HG02938 (cell line): ENCODE results near the gene NPTX2.

ENCODE experiments used
- ATAC-seq: cut with Tn5 transposase; IDR thresholded peaks from one replicate; pipeline ENCODE4 v1.9.1; 2021; ENCODE audit warnings: mild to moderate bottlenecking, moderate library complexity; ENCODE audit not compliant: unreplicated experiment

The NPTX2 gene

GRCh38 chr7:98653601-98654310 is 36.7 kb downstream of the NPTX2 start:
- no peak for ATAC-seq

- no peak for ATAC-seq
Measured at GRCh38 chr7:98654524-98655272, 37.6 kb downstream of the NPTX2 start.

GRCh38 chr7:98655611-98656010 is 38.5 kb downstream of the NPTX2 start:
- ATAC-seq: no peak

- ATAC-seq: no peak
Measured at GRCh38 chr7:98656899-98657298, 39.8 kb downstream of the NPTX2 start.

GRCh38 chr7:98657736-98658135 is 40.7 kb downstream of the NPTX2 start:
- no peak for ATAC-seq

DNA sequence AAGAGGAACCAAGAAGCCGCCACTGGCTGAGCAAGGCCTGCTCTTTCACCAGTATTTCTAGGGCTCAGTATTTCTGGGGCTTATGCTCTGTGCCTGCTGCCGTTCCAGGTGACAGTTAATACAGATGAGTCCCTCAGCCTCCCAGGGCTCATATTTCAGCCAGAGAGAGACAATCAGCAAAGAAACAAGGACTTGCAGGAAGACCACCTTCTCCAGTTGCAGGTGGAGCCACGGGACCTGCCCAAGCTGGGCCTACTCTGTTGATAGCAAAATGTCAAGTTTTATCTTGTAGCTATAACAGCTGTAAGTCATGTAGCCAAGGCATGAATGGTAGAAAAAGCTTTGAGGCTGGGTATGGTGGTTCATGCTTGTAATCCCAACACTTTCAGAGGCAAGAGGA is 42.7 kb downstream of the NPTX2 start:
- no peak for ATAC-seq

- ATAC-seq: no peak
Measured at GRCh38 chr7:98661607-98662006, 44.5 kb downstream of the NPTX2 start.

GRCh38 chr7:98662289-98662688 is 45.2 kb downstream of the NPTX2 start:
- ATAC-seq: no peak

GRCh38 chr7:98664882-98665281 is 47.8 kb downstream of the NPTX2 start:
- no peak for ATAC-seq

DNA sequence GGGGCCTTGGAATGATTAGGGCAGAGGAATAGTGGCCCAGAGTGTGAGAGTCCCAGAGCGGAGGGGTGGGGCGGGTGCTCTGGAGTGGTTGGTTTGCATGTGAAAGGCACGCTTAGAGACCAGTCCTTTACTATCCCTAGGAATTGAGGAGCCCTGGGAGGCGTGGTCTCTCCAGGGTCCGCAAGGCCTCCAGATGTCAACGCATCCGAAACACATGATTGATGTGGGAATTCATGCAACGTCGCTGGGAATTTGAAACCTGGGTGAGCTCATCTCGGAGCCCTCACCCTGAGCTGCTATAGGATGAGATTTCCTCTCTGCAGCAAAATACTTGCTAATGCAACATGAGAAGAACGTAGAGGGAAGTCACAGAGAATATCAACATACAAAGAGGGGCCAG is 51.2 kb downstream of the NPTX2 start:
- no peak for ATAC-seq

GRCh38 chr7:98669329-98670000 is 52.4 kb downstream of the NPTX2 start:
- no peak for ATAC-seq

GRCh38 chr7:98670186-98670585 is 53.1 kb downstream of the NPTX2 start:
- ATAC-seq: no peak

GRCh38 chr7:98671733-98672331 is 54.7 kb downstream of the NPTX2 start:
- no peak for ATAC-seq

GRCh38 chr7:98674461-98674860 is 57.4 kb downstream of the NPTX2 start:
- no peak for ATAC-seq

- ATAC-seq: no peak
Measured at GRCh38 chr7:98674881-98675280, 57.8 kb downstream of the NPTX2 start.

DNA sequence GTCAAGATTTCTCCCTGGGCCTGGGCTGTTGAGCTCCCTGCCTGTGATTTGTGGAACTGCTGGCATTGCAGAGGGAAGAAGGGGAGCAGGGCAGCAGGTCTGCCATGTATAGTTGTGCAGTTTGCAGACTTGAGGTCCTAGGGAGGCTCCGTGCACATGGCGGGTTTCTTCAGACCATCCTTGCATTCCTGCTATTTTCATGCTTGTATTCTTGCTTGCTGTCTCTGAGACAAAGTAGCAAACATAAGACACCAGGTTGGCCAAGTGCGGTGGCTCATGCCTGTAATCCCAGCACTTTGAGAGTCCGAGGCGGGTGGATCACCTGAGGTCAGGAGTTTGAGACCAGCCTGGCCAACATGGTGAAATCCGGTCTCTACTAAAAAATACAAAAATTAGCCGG is 61.1 kb downstream of the NPTX2 start:
- no peak for ATAC-seq
